CD4-positive, alpha-beta T cell treated with Interleukin-2 at 100 ng/mL for 4 hours (primary cell): Measurements from ENCODE around the gene ARHGEF12.
"Not testable (repeated sequence)": the region's sequence is repeated elsewhere in the genome, so short reads cannot be mapped to it uniquely, and the experiment has no call there.

Experiments used
- DNase-seq: peaks from one replicate; pipeline ENCODE4 v3.0.0-alpha.2; 2020; ENCODE audit warnings: low spot score

Gene ARHGEF12

DNA sequence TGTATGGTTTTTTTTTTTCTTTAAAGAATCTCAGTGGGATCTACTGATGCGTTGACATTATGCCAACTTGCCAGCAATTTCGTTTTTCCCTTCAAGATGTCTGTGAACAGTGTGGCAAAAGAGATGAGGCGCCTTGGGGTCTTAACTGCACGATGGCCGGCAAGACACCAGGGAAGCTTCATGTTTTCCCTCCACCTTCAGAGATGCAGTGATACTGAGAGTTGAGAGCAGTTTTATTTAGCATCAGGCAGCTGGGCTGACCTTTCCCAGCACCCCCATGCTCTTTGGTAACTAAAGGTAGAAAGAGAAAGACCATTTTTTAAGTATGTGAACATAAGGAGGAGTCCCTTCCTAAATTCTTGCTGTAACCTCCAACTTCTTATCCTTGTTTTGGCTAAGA is 163.6 kb downstream of the ARHGEF12 start:
- DNase-seq = no peak

DNA sequence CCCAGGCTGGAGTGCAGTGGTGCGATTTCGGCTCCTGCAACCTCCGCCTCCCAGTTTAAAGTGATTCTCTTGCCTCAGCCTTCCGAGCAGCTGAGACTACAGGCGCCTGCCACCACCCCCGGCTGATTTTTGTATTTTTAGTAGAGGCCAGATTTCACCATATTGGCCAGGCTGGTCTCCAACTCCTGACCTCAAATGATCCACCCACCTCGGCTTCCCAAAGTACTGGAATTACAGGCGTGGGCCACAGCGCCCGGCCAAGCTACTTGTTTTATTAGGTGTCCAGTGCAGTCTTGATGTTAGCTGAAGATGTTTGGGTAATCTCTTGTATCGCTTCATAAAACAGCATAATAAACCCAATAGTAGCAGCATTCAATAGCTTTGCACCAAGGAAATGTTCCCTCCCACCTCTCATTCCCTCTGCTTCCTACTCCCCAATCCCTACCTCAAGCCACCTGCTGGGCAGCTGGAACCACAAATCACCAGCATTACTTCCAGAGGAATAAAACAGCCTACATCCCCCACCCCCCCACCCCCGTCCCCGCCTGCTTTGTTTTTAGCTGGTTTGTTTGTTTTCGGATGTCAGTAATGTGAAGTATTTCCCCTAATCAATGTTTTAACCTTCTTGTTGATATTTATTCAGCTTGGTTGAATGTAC is 164.3 kb downstream of the ARHGEF12 start:
- DNase-seq = no peak

GRCh38 chr11:120501440-120501839 is 165.2 kb downstream of the ARHGEF12 start:
- DNase-seq = no peak

GRCh38 chr11:120501976-120502755 is 166.0 kb downstream of the ARHGEF12 start:
- DNase-seq = no peak

GRCh38 chr11:120503529-120503928 is 167.3 kb downstream of the ARHGEF12 start:
- not testable (repeated sequence) for DNase-seq

DNA sequence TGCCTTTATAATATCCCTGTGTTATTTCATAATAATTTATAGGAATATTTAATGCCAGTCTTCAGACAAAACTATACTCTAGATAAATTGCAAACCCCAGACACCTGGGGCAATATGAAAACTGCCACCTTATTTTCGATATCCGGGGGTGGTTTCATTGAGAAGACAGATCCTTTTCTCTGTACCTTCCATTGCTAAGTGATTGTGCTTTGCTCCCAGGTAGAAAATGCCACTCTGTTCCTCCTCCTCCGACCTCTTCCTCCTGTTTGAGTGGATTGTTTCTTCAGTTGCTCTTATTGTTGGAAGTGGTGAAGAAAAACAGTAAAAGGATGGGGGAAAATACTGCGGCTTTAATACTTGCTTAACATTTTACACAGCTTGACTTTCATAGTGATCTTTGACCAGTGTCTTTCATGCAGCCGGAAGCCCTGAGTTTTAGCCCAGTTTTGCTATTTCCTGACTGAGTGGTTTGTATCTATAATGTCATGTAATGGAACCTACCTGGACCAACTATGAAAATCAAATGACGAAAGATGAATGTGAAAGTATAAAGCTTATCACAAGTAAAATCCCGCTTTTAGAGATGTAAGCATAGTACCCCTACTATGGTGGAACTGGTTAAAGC is 169.7 kb downstream of the ARHGEF12 start:
- DNase-seq = no peak

- no peak for DNase-seq
Observed at GRCh38 chr11:120509346-120510053, 173.3 kb downstream of the ARHGEF12 start.

GRCh38 chr11:120510406-120511115 is 174.3 kb downstream of the ARHGEF12 start:
- no peak for DNase-seq

DNA sequence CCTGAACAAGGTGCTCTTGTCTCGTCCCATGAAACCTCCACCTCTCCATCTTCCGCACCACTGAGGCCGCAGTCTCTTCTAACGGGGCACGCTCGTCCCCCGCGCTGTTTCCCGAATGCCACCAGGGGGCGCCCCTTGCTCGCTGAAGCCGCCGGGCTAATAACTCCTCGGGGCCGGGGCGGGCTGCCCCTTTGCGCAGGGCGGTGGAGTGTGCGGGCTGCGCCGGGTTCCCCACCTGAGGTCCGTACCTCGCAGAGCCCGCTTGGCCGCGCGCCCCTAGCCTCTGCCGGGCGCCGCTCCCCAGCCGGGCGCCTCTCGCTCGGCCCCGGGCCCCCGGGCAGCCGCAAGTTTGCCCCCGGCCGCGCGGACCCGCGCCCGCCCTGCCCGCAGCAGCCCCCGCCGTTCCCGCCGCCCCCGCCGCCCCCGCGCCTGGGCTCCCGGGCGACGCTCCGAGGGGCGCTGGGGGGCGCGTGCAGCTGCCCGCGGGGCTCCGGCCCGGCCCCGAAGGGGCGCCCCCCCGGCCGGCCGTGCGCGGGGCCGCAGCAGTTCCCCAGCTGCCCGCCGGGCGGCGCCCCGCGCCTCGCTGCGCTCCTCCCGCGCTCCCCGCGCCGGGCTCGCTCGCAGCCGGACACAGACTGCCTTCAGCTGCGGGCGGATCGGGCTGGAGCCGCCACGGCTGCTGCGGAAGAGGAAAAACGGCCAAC is 175.1 kb downstream of the ARHGEF12 start, which contains the start of gene GRIK4:
Gene GRIK4, plus strand, starts transcription at position 633 of the 704 bp plus-strand sequence. CDS start 148,571 bp downstream, outside the sequence.
- peak; percentile 60 for DNase-seq

DNA sequence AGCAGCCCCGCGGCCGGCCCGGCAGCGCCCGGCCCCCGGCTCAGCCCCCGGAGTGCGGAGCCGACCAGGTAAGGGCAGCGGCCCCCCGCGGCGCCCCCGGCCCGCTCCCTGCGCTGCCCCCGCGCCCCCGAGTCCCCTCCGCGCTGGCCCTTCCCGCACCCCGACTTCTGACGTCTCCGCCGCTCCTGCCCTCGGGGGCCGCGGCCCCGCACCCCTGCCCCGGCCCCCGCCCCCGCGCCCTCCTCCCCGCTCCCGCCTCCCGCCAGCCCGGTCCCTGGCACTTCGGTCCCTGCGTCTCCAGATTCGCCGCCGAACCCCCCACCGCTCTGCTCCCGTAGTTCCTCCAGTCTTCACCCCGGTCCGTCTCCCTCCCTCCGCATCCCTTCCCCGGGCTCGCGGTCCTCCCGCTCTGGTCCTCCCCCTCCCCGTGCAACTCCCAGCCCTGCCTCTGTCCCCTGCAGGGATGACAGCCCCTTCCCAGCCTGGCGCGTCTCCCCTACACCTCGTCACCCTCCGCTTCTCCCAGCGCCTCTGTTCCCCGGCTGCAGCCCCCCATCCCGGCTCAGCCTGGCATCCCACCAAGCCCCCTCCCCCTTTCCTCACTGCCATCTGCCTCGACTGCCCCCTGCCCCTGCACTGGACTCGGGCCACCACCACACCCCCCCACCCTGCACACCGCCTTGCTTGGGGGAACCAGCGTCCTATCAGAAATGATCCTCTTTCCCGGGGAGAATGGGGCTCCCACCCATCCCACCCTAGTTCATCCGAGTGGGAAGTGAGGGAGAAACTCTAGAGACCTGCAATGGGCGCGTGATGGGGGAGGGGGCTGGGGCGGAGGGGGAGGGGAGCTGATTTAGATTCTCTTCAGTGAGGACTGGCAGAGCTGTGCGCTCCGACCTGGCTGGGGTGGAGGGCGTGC is 175.9 kb downstream of the ARHGEF12 start:
- DNase-seq = no peak

- DNase-seq = no peak
Observed at GRCh38 chr11:120512739-120513435, 176.7 kb downstream of the ARHGEF12 start.

DNA sequence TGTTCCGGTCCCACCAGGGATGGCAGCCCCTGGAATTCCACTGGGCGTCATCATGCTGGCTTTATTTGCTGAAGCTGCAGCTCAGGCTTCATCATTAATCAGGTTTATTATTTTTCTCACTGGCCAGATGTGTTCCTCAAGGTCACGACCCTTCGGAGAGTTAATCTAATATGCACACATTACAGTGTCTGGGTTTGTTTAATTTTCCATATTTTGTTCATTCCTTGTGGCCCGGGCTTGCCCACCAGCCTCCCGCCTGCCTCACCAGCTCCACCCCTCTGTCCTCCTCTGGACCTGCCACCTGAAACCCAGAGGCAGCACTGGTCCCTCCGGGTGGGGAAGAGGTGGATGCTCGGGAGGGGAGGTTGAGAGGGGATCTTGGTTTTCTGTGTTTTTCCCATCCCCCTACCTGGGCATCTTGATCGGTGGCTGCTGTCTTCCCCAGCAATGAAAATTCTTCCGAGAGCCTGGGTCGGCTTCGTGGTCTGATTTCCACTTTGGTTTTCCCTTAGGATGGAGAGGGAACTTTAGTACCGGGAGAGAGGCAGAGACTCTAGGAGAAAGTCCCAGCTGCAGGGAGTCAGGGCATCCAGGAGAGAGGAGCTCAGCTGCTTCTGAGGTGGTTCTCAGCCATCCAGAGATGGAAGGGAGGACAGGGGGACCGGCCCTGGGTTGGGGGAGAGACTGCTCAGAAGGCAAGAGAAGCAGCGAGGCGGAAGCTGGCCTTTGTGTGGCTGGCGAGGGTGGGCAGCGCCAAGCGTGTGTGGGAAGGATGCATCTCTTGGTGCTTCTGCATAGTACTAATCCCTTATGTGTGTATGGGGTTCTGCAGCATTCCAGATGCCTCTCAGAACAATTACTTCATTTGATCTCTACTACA is 177.5 kb downstream of the ARHGEF12 start:
- no peak for DNase-seq

- no peak for DNase-seq
Observed at GRCh38 chr11:120514541-120515121, 178.4 kb downstream of the ARHGEF12 start.

DNA sequence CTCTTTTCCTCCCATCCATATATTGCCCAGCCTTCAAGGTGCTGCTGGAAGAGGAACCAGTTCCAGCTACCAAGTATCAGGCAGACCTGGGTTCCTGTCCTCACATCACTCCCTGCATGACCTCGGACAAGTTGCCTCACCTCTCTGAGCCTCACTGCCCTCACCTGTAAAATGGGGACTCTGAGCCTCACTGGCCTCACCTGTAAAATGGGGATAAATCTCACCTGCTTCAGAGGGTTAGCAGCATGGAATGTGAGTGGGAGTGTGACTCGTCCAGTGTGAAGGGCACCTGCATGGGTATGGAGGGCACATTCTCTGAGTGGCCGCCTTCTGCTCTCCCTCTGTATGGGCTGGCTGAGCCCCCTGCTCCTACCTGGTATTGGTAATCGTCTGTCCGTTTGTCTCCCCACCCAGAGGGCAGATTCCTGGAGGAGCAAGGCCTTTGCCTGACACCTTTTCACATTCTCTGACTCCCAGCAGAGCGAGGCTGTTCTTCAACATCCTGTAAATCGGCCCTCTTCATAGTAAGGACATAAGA is 179.0 kb downstream of the ARHGEF12 start:
- no peak for DNase-seq

GRCh38 chr11:120516461-120517389 is 180.5 kb downstream of the ARHGEF12 start:
- DNase-seq = no peak

GRCh38 chr11:120517390-120517761 is 181.2 kb downstream of the ARHGEF12 start:
- DNase-seq = no peak
